Right atrium auricular region (tissue), 2 donors: Measurements from ENCODE around the gene RTP3. TPM values are rescaled to one million over a fixed set of nuclear protein-coding genes. Genes with fewer than 3 reads are reported as not detected.

Experiments used
- DNase-seq: peaks from one replicate; pipeline ENCODE4 v3.0.0-alpha.2; 2019; ENCODE audit warnings: low spot score
- H3K27ac ChIP-seq, 2 donors: fragments of 200-600 bp; sonication (generic); 1 replicate in 1 of 2; 2 replicates in 1 of 2; pipeline ENCODE4 v1.5.1; 2016 to 2019
- H3K27me3 ChIP-seq, 2 donors: fragments of 200-600 bp; sonication (generic); one replicate each; pipeline versions ENCODE4 v1.5.1 to v1.6.0; 2017 to 2019
- H3K36me3 ChIP-seq: fragments of 200-600 bp; sonication (generic); one replicate; pipeline ENCODE4 v1.5.1; 2016
- H3K4me1 ChIP-seq, 2 donors: fragments of 200-600 bp; sonication (generic); one replicate each; pipeline versions ENCODE4 v1.5.1 to v1.6.0; 2017 to 2019
- H3K4me3 ChIP-seq, 2 donors: fragments of 200-600 bp; sonication (generic); 1 replicate in 1 of 2; 2 replicates in 1 of 2; pipeline ENCODE4 v1.5.1; 2017 to 2019; ENCODE audit warnings: mild to moderate bottlenecking in 1 of 2, moderate library complexity in 1 of 2
- H3K9me3 ChIP-seq, 2 donors: fragments of 200-600 bp; sonication (generic); one replicate each; pipeline ENCODE4 v1.5.1; 2019
- total RNA-seq, 2 donors: library from RNA; depleted of rRNA; stranded (reverse); fragments of >200 nt; gene quantifications; one replicate each; pipeline ENCODE4 v1.1.0, GENCODE V29; 2016
- TF ChIP-seq, protein P1 (sequence below), 2 donors: fragments of 200-600 bp; sonication (generic); IDR thresholded peaks; one replicate each; pipeline ENCODE4 v1.5.1; 2019; ENCODE audit warnings: antibody characterized with exemption in 2 of 2

The RTP3 gene
- total RNA-seq, 2 donors from 2014 or later = not detected

DNA sequence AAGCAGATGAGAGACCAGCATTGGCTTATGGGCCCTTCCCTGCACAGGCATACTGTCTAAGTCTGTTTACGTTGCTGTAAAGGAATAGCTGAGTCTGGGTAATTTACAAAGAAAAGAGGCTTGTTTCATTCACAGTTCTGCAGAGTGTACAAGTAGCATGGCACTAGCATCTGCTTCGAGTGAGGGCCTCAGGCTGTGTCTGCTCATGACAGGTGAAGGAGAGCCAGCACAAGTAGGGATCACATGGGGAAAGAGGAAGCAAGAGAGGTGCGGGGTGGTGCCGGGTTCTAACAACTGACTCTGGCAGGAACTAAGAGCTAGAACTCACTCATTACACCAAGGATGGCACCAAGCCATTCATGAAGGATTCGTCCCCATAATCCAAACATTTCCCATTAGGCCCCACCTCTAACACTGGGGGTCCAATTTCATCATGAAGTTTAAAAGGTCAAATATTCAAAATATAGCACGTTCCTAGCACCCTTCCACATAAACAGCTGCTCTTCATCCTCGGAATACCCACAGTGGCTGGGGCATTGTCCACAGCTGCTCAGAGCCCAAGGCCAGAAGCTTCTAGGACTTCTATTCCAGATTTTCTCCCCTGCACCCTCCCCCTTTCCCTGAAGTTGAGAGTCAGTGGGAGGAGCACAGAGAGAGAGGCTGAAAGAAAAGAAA, 5.6 kb downstream of the RTP3 start:
- no peaks in the 10 kb centered on the region for H3K27me3 ChIP-seq
- TF ChIP-seq, protein P1, sequence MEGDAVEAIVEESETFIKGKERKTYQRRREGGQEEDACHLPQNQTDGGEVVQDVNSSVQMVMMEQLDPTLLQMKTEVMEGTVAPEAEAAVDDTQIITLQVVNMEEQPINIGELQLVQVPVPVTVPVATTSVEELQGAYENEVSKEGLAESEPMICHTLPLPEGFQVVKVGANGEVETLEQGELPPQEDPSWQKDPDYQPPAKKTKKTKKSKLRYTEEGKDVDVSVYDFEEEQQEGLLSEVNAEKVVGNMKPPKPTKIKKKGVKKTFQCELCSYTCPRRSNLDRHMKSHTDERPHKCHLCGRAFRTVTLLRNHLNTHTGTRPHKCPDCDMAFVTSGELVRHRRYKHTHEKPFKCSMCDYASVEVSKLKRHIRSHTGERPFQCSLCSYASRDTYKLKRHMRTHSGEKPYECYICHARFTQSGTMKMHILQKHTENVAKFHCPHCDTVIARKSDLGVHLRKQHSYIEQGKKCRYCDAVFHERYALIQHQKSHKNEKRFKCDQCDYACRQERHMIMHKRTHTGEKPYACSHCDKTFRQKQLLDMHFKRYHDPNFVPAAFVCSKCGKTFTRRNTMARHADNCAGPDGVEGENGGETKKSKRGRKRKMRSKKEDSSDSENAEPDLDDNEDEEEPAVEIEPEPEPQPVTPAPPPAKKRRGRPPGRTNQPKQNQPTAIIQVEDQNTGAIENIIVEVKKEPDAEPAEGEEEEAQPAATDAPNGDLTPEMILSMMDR (IDR thresholded peaks at IDR 0.05) = no peak
- DNase-seq = no peak
- no peak overlapping the region for H3K27ac ChIP-seq
- H3K4me3 ChIP-seq = no peak overlapping the region
- H3K9me3 ChIP-seq = no peaks in the 10 kb centered on the region
- H3K4me1 ChIP-seq = no peaks in the 10 kb centered on the region
- no peaks in the 10 kb centered on the region for H3K36me3 ChIP-seq

DNA sequence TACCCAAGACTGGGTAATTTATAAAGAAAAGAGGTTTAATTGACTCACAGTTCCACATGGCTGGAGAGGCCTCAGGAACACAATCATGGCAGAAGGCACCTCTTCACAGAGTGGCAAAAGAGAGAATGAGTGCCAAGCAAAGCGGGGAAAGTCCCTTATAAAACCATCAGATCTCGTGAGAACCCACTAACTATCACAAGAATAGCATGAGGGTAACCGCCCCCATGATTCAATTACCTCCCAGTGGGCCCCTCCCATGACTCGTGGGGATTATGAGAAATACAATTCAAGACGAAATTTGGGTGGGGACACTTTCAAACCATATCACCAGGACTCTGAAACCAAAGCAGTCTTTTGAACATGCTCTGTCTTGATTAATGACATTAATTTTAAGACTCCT, 7.0 kb downstream of the RTP3 start:
- H3K4me3 ChIP-seq = no peak overlapping the region
- TF ChIP-seq, protein P1 (IDR thresholded peaks at IDR 0.05) = no peak
- no peak overlapping the region for H3K27ac ChIP-seq
- H3K9me3 ChIP-seq = no peaks in the 10 kb centered on the region
- H3K4me1 ChIP-seq = no peaks in the 10 kb centered on the region
- no peaks in the 10 kb centered on the region for H3K36me3 ChIP-seq
- H3K27me3 ChIP-seq = no peaks in the 10 kb centered on the region
- DNase-seq = no peak

DNA sequence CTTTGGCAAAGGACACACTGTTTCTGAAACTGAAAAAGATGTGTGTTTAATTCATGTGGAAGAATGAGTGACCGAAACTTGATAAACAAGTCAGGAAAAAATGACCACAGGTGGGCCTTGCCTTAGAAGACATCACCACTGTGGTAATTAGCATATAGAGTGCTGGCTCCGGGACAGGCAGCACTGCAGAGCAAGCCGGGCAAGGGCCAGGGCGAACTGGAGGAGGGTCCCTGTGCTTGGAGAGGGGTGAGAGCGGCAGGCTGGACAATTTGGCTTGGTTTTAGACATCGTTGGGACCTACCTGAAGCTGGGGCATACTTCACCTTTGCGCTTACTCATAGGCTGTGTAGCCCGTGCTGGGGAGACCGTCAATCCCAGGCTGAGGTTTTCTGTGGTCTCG, 8.2 kb downstream of the RTP3 start:
- TF ChIP-seq, protein P1 (IDR thresholded peaks at IDR 0.05) = no peak
- no peaks in the 10 kb centered on the region for H3K27me3 ChIP-seq
- no peaks in the 10 kb centered on the region for H3K4me1 ChIP-seq
- no peak overlapping the region for H3K4me3 ChIP-seq
- no peaks in the 10 kb centered on the region for H3K36me3 ChIP-seq
- H3K27ac ChIP-seq = no peak overlapping the region
- DNase-seq = no peak
- H3K9me3 ChIP-seq = no peaks in the 10 kb centered on the region

DNA sequence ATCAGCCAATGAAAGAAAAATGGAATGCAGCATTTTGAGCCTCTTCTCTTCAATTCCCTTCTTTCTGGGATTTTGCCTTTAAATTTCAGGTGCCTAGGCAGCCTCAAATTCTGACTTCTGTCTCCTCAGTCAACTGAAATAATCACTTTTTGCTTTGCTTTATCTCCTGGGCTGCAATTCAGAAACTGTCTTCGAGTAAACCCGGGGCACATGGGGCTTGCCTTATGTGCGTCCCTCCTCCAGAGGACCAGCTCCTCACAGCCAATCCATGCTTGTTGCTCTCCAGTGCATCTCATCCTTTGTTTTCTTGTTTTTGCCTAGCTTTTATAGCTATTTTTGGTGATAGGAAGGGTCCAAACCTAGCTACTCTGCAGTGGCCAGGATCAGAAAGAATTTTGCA, 8.8 kb downstream of the RTP3 start:
- Histone ChIP-seq H3K27me3 (no peaks in the 10 kb centered on the region), H3K9me3 (no peaks in the 10 kb centered on the region), H3K4me1 (no peaks in the 10 kb centered on the region), H3K36me3 (no peaks in the 10 kb centered on the region), H3K4me3 (no peak overlapping the region), H3K27ac (no peak overlapping the region)
- no peak for DNase-seq
- TF ChIP-seq, protein P1 (IDR thresholded peaks at IDR 0.05) = no peak

DNA sequence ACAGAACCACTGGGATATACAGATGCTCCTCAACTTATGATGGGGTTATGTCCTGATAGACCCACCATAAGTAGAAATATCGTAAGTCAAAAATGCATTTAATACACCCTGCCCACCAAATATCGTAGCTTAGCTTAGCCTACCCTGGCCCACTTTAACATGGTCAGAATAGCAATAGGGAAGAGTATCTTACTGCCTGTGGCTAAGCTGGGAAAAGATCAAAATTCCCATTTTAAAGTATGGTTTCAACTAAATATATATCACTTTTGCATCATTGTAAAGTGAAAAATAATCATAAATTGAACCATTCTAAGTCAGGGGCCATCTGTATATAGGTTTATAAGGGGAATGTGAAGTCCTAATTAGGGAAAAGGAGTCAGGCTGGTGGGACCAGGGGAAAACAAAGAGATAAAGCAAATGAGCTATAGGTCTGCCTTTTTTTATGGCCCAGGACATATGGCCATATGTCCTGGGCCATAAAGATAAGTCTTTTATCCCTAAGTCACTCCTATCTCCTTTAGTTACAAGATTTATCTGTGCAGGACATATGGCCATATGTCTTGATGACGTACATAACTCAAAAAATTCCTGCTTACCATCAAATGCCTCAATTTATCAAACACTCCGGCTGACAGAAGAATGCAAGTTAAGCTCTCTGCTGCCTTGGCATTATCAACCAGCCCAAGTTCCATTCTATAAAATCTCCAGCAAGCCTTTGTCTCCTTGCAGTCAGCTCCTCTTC, 11.2 kb downstream of the RTP3 start:
- Histone ChIP-seq H3K27me3 (no peaks in the 10 kb centered on the region), H3K4me1 (no peaks in the 10 kb centered on the region), H3K4me3 (no peak overlapping the region), H3K9me3 (no peaks in the 10 kb centered on the region), H3K27ac (no peak overlapping the region), H3K36me3 (no peaks in the 10 kb centered on the region)
- DNase-seq = no peak
- TF ChIP-seq, protein P1 (IDR thresholded peaks at IDR 0.05) = no peak
